MM.1S (cell line): ENCODE results near the gene FARP1.

ENCODE experiments used
- CTCF ChIP-seq: fragments of 300-600 bp; sonication (generic); IDR thresholded peaks from 2 replicates; pipeline ENCODE4 v1.5.1; 2016; ENCODE audit warnings: antibody characterized with exemption, low read length, mixed read lengths
- EZH2 ChIP-seq: fragments of 300-600 bp; sonication (generic); optimal IDR thresholded peaks from 2 replicates; pipeline ENCODE3; 2017; ENCODE audit warnings: low read depth, mild to moderate bottlenecking, antibody characterized with exemption, low read length, mixed read lengths
- EZH2phosphoT487 ChIP-seq: fragments of 300-600 bp; sonication (generic); IDR thresholded peaks from 2 replicates; pipeline ENCODE4 v1.6.1; 2018; ENCODE audit warnings: antibody characterized with exemption, low read length

- TF ChIP-seq CTCF, result no peak
- no peak for TF ChIP-seq EZH2
- TF ChIP-seq EZH2phosphoT487, result no peak
These were observed 137.2 kb downstream of the FARP1 start for GRCh38 chr13:98280176-98280510.
